ENCODE data around the gene AVEN.

DNA sequence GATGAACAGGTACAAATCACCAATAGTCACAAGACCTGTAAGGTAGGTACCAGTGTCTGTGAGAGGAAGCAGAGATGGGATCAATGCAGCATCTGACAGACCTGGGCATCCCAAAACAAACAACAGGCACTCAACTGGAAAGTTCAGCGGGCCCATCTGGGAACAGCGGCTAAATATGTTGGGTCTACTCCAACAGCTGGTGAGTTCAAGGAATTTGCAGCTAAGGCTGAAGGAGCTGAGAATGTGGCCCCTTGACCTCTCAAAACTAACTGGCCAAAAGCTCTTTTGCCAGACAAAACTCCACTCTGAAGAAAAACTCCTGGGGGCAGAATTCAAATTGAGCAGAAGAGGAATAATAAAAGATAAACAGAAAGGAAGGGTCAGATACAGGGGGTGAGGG, 24.4 kb downstream of the AVEN start:
- TF ChIP-seq POLR2A (IDR thresholded peaks at IDR 0.05): no peak
- TF ChIP-seq, protein P1, sequence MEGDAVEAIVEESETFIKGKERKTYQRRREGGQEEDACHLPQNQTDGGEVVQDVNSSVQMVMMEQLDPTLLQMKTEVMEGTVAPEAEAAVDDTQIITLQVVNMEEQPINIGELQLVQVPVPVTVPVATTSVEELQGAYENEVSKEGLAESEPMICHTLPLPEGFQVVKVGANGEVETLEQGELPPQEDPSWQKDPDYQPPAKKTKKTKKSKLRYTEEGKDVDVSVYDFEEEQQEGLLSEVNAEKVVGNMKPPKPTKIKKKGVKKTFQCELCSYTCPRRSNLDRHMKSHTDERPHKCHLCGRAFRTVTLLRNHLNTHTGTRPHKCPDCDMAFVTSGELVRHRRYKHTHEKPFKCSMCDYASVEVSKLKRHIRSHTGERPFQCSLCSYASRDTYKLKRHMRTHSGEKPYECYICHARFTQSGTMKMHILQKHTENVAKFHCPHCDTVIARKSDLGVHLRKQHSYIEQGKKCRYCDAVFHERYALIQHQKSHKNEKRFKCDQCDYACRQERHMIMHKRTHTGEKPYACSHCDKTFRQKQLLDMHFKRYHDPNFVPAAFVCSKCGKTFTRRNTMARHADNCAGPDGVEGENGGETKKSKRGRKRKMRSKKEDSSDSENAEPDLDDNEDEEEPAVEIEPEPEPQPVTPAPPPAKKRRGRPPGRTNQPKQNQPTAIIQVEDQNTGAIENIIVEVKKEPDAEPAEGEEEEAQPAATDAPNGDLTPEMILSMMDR (IDR thresholded peaks at IDR 0.05): no peak
